Retinal pigment epithelial cell (primary cell): ENCODE data around the gene DDX3X.

ENCODE experiments used
- DNase-seq: peaks from one replicate; pipeline ENCODE4 v3.0.0-alpha.2; 2010; ENCODE audit warnings: low read depth
- H3K4me3 ChIP-seq: 2 replicates; pipeline ENCODE4 v1.5.1; 2011; ENCODE audit warnings: mild to moderate bottlenecking, low read length, control low read depth, moderate library complexity
- TF ChIP-seq, protein P1 (sequence below): conservative IDR thresholded peaks from 2 replicates; pipeline ENCODE4 v1.5.1; 2011; ENCODE audit warnings: low read depth, low read length, control low read depth, inconsistent platforms

The DDX3X gene

GRCh38 chrX:41335198-41335957 lies 1.4 kb downstream of the DDX3X start:
- TF ChIP-seq, protein P1, sequence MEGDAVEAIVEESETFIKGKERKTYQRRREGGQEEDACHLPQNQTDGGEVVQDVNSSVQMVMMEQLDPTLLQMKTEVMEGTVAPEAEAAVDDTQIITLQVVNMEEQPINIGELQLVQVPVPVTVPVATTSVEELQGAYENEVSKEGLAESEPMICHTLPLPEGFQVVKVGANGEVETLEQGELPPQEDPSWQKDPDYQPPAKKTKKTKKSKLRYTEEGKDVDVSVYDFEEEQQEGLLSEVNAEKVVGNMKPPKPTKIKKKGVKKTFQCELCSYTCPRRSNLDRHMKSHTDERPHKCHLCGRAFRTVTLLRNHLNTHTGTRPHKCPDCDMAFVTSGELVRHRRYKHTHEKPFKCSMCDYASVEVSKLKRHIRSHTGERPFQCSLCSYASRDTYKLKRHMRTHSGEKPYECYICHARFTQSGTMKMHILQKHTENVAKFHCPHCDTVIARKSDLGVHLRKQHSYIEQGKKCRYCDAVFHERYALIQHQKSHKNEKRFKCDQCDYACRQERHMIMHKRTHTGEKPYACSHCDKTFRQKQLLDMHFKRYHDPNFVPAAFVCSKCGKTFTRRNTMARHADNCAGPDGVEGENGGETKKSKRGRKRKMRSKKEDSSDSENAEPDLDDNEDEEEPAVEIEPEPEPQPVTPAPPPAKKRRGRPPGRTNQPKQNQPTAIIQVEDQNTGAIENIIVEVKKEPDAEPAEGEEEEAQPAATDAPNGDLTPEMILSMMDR, result no peak
- peak overlapping the region; percentile 99 for H3K4me3 ChIP-seq
- no peak for DNase-seq

GRCh38 chrX:41335958-41336331 lies 2.0 kb downstream of the DDX3X start:
- TF ChIP-seq, protein P1, result no peak
- no peak for DNase-seq
- peak overlapping the region; percentile 99 for H3K4me3 ChIP-seq

DNA sequence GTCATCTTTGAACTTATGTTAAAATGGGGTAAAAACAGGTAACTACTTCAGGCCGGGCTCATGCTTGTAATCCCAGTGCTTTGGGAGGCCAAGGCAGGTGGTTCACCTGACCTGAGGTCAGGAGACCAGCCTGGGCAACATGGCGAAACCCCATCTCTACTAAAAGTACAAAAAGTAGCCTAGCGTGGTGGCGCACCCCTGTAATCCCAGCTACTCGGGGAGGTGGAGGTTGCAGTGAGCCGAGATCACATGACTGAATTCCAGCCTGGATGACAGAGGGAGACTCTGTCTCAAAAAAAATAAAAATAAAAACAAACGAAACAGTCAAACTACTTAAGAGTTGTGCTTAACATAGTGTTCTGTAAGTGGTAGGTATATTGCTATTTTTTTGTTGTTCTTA lies 2.5 kb downstream of the DDX3X start:
- DNase-seq, result no peak
- peak overlapping the region; percentile 99 for H3K4me3 ChIP-seq
- TF ChIP-seq, protein P1, result no peak

DNA sequence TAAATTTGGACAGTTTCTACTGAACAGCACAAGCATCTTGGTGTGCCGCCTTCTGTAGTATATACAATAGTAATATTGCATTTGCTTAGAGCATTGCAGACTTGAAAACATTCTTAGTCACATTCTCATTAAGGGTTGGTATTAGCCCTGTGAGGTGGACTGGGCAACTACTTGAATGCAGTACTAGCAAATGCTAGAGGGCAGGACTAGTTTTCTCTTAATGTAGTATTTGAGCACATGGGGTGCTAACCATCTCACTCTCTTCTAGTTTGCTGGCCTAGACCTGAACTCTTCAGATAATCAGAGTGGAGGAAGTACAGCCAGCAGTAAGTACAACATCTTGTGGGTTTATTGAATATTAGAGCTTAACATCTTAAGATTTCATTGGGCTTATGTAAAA lies 3.2 kb downstream of the DDX3X start:
- H3K4me3 ChIP-seq, result peak overlapping the region; percentile 99
- TF ChIP-seq, protein P1, result no peak
- DNase-seq, result no peak

DNA sequence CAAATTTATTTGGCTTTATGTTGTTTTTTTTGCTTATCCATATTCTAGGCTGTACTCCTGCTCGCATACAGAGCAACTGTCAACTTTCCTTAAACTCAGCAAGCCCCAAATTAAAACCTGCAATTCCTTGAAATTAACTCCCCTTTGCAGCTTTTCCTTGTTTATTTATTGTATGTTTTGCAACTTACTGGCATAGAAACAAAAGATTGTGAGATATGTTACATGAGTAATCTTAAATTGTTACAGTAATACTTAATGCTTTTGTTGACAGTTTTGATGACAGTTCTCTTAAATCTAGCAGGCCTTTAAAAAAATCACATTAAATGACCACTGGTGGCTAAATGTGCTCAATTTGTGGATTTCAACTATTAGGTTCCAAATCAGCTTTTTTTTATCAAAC lies 4.5 kb downstream of the DDX3X start:
- TF ChIP-seq, protein P1, result no peak
- no peak overlapping the region for H3K4me3 ChIP-seq
- no peak for DNase-seq

DNA sequence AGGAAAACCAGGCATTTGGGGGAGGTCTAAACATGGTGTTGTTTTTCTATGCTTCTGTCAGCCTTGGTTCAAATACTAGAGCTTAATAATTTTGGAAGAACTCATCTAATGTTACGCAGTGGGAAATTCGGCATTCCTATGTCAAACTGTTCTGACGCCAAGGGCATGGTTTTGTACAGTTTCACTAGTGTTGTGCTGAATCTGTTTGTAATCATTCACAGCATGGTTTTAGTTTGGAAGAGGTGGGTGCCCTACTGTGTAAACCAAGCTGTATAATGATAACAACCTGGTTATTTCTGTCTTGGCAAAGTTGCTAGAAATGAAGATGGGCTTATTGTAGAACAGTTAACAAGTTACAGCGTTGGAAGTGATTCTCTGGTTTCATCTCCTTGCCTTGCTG lies 5.2 kb downstream of the DDX3X start:
- TF ChIP-seq, protein P1, result no peak
- DNase-seq, result no peak
- no peak overlapping the region for H3K4me3 ChIP-seq

DNA sequence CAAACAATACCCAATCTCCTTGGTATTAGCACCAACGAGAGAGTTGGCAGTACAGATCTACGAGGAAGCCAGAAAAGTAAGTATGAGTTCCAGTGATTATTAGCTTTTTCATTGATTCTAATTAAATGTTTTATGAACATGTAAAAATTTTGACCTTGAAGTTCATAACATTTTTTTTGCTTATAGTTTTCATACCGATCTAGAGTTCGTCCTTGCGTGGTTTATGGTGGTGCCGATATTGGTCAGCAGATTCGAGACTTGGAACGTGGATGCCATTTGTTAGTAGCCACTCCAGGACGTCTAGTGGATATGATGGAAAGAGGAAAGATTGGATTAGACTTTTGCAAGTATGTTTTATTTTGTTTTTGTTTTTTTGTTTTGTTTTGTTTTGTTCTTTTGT lies 10.1 kb downstream of the DDX3X start:
- DNase-seq, result no peak
- no peak overlapping the region for H3K4me3 ChIP-seq
- TF ChIP-seq, protein P1, result no peak
